GM19395 (cell line): Measurements from ENCODE around the gene GFI1B.
"Not testable (repeated sequence)": the region's sequence is repeated elsewhere in the genome, so short reads cannot be mapped to it uniquely, and the experiment has no call there.

Experiments
- ATAC-seq: cut with Tn5 transposase; IDR thresholded peaks from one replicate; pipeline ENCODE4 v1.9.1; 2021; ENCODE audit warnings: mild to moderate bottlenecking, moderate library complexity; ENCODE audit not compliant: unreplicated experiment

The GFI1B gene

DNA sequence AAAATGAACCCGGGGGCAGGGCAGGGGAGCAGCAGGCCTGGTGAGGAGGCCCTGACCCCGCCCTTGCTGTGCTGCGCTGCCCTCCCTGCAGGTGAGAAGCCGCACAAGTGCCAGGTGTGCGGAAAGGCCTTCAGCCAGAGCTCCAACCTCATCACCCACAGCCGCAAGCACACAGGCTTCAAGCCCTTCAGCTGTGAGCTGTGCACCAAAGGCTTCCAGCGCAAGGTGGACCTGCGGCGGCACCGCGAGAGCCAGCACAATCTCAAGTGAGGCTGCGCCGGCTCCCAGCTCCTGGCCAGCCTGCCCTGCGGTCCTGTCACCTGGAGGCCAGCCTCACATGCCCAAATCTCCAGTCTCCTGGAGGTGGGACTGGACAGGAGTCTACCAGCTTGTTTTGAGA, 12.3 kb downstream of the GFI1B start:
- ATAC-seq, result no peak

DNA sequence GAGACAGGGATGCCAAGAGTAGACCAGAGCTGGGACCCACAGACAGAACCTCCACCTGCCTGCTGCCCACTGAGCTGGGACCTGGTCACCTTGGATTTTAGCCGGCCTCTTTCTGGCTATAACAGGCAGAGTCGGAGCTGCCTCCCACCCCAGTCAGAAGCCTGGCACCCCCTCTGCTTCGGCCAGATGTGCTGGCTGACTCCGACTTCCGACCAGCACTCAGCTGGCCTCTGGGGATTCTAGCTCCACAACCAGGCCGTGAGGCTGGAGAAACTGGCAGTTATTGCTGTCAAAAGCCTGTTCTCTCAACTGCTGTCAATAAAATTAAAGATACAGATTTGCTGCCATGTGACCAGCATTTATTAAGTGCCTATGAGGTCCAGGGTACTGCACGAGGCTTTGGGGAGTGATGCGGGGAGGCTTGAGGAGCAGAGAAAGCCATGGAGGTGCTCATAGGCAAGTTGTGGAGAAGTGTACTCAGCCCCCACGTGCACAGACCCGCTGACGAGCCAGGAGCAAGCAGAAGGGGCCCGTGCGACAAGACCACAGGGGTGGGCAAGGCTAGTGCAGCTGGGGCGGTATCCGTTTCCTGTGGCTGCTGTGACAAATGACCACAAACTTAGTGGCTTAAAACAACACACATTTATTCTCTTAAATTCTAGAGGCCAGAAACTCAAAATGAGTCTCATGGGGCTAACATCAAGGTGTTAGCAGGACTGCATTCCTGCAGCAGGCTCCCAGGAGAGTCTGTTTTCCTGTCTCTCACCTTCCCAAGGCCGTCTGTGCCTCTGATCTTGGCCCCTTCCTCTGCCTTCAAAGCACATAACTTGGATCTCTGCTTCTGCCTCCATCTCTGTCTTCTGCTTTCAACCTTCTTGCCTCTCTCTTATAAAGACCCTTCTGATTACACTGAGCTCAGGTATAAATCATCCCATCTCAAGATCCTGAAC, 13.1 kb downstream of the GFI1B start:
- ATAC-seq, result no peak

DNA sequence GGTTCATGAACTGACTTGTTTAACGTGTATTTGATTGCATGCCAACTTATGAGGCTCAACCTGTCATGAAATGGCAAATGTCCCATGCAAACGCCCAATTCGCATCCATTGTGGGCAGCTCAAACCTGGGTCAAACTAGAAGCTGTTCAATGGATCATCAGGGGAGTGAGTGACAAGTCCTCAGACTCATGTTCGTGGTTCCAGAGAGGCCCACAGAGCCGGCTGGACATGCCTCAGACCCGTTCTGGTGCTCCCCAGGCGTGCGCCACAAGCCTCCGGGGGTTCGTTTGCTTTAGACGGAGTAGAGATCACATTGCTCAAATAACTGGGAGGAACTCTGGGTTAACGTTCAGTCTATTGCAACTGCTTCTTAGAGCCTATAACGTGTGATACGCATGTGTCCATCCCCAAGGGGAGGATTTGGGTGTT, 15.0 kb downstream of the GFI1B start:
- ATAC-seq, result no peak

DNA sequence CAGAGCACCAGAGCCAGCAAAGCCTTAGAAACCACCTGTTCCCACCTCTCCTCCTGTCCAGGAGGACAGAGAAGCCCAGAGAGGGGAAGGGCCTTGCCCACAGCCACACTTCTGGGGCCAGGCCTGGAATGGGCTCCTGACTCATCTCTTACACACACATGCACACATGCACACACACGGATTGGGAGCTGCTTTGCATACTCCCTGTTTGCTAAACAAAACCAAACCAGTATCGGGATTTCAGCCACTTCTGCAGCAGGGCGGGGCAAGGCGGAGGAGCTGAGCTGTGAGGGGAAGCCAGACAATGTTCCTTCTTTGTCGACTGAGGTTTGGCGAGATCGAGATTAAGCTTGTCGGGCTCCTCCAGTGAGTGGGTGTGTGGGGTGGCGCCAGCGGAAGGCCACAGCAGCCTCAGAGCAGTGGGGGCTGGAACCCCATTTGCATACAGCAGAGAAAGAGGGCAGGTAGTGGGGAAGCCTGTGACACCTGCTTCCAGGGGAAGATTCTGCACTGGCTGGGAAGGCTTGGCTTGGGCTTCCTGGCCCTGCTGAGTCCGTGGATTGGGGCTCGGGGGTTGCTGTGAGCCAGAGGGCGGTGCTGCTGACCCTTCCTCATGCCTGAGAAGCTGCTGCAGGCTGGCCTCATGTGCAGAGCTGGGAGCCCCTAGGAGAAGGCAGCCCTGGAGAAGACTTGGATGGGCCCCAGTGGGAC, 16.1 kb downstream of the GFI1B start:
- no peak for ATAC-seq

DNA sequence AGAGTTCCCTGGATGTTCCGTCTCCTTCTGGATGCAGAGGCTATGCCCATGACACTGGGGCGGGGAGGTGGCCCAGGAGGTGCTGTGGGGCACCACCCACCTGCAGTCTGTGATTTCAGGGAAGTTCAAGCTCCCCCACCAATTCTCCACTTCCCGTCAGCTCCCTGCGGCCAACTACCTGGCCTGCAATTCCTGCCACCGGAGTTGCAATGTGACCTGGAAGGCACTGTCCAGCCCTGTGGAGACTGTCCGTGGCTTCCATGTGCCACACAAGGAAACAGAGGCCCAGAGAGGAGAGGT, 16.6 kb downstream of the GFI1B start:
- ATAC-seq, result no peak

DNA sequence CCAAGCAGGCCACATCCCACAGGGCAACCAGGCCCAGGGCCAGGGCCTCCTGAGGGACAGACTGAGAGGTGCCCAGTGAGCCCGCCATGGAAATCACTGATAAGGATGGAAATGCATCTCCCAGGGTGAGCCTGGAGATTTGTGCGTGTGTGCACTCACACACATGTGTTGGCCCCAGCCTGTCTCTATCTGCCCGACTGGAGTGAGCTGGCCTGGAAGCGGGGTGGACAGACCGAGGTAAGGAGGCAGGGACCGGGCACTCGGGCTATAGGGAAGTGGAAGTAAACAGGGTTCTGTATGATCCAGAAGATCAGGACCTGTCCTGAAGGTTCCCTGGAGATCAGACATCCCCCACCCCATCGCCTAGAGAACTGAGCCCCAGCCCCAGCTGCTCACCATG, 17.4 kb downstream of the GFI1B start:
- no peak for ATAC-seq

DNA sequence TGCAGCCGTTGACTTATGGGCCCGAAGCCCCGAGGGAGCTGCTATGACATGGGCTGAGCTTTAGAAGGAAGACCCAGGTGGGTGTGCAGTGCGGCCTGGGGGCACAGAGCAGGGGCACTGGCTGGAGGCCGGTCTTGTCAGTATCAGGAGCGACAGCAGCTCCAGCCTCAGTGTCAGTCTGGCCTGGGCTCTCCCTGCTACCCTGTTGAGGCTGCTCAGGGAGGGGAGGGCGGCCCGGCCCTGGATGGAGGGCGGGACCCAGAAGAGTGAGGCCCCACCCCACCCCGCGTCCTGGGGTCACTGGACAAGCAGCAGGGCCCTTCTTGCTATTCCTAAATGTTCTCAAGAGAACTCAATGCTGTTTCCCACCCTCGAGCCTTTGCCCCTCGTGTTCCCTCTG, 18.0 kb downstream of the GFI1B start:
- ATAC-seq, result no peak

DNA sequence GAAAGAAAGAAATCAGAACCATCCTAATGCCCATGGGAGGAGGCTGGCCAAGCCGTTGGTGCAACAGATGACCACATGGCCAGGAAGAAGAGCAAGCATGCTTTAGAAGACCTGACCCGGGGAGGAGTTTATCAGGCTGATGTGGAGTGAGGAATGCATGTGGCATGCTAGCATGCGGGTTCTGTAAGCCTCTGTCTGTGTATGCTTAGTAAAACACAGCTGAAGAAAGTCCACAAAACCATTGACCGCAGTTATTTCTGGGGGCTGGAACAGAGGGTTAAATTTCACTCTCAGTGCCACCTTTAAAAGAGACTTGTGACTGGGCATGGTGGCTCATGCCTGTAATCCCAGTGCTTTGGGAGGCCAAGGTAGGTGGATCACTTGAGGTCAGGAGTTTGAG, 19.1 kb downstream of the GFI1B start:
- ATAC-seq, result no peak

DNA sequence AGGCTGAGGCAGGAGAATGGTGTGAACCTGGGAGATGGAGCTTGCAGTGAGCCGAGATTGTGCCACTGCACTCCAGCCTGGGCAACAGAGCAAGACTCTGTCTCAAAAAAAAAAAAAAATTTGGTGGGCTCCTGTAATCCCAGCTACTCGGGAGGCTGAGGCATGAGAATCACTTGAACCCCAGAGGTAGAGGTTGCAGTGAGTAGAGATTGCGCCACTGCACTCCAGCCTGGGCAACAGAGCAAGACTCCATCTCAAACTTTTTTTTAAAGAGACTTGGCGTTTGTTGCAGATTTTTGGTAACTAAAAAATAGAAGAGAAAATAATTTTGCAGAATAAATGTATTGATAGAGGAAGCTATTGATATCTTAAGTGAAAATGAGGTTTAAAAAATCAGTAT, 19.7 kb downstream of the GFI1B start:
- not testable (repeated sequence) for ATAC-seq

DNA sequence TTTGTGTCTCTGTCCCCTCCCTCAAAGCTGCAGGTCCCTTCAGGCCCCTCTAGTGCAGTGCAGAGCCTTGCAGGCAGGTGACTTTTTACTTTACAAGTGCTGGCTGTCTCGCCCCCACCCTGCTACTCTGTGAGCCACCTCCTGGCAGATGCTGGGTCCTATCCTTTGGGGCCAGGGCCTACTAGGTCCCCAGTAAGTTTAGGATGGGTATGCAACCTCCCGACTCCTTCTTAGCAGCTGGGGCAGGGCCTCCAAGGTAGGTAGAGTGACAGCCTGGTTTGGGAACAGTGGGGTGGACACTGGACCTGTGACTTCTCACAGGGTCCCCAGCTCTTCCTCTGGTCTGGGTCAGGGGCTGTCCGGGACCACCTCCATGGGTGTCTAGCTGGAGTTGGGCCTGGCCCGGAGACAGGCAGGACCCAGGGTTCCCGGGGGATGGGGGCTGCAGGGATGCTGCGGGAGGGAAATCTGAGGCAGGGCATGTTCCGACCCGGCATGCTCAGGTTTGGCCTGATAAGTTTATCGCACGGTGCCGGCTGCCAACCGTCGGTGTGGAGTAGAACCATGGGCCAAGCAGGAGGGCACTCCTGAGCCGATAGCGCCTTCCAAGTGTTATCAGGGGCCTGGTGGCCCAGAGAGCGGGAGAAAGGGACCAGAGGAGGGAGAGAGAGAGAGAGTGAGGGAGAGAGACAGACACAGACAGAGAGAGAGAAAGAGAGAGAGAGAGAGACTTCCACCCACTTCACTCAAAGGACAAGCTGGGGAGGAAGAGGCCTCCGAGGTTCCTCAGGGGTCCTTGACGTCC, 20.5 kb downstream of the GFI1B start:
- no peak for ATAC-seq

DNA sequence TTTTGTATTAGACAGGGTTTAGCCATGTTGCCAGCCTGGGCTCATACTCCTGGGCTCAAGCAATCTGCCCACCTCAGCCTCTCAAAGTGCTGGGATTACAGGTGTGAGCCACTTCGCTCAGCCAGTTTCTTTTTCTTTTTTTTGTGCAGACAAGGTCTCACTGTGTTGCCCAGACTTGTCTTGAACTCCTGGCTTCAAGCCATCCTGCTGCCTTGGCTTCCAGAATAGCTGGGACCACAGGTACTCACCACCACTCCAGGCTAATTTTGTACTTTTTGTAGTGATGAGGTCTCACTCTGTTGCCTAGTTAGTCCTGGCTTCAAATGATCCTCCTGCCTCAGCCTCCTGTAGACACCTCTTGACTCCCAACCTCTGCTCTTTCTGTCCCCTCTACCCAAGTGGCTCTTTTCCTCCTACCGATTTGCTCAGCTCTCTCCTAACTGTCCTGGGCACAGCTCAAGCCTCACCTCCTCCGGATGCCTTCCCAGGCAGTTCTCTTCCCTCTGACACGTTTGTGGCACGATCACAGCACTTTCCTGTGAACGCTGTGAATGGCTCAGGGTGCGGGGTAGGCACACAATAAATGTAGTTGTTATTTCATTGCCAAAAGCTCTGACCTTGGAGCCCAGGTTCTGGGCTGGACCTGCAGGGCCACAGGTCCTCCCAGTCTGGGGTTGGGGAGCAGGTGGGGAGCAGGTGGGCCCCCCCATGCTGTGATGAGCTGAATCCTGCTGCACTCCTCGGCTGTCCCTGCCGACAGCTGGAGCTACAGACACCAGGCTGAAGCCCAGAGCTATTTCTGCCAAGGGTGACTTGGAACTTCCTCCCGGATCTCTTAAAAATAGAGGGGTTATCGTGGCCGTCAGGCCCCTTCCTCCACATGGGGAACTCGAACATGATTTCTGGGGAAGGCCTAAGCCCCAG, 23.9 kb downstream of the GFI1B start:
- no peak for ATAC-seq

DNA sequence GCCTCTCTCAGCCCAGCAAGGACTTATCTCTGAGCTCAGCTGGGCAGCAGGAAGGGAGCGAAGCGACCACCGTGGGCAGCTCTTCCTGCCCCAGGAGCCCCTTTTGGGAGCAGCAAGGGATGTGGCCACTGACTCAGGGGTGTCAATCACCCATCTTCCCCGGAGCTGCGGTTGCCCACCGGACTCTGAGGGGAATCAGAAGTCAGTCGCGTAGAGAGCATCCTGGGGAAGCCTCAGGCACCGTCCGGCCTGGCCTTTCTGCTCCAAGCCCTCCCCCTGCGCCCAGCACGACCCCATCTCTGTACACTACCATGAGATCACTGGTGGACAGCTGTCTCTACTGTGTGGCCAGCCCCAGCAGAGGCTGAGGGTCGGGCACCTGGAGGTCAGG, 24.6 kb downstream of the GFI1B start:
- ATAC-seq, result no peak

DNA sequence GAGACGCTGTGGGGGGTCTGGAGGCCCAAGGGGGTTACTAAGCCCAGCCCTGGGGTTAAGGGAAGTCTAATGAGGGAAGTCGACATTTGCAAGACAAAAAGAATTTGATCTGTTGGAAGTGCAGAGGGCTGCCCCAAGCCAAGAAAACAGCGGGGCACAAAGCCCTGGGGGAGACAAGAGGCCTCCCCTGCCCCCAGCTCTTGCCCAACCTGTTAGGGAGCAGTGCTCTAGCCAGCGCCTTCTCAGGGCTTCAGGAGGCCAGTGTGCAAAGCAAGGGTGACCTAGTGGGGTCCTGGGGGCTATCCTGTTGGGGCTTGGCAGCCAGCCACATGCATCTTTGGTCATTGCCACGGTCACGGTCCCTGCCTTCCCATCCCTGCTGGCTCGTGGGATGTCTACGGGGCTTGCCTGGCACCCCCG, 25.2 kb downstream of the GFI1B start:
- no peak for ATAC-seq

DNA sequence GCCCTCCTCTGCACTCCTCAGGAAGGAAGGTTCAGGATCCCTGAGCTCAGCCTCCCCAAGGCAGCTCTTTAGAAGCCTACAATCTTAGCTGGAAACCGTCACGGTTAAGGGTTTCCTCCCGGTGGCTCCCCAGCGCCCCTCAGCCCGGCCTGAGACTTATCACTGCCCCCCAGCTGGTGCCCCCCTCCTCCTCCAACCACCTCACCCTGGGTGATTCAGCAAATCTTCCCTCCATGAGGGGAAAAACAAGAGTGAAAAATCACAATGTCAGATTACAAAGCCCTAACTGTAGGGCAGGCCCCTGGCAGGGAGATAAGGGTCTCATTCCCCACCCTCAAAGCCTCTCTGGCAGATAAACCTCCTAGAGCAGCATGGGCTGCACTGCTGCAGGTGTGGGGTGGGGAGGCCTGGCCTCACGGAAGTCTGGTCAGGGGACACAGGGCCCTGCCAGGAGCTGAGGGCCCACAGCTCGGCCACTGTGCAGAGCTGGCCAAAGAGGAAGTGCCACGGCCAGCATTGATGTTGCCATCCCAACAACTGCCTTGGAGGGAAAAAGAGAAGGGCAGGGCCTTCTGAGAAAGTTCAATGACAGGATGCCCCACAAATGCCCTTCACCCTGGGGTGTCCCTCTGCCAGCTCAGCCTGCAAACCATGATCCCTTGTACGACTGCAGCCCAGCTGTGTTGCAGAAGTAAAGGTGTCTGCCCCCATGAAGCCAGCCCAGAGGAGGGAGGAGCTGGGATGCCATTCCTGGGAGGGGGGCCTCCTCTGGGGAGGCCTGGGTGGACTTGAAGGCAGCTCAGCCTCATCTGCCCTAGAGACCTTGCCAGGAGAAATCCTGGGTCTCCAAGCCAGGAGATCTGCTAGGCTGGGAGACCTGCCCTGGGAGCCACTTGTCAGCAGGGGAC, 25.9 kb downstream of the GFI1B start:
- ATAC-seq, result no peak

DNA sequence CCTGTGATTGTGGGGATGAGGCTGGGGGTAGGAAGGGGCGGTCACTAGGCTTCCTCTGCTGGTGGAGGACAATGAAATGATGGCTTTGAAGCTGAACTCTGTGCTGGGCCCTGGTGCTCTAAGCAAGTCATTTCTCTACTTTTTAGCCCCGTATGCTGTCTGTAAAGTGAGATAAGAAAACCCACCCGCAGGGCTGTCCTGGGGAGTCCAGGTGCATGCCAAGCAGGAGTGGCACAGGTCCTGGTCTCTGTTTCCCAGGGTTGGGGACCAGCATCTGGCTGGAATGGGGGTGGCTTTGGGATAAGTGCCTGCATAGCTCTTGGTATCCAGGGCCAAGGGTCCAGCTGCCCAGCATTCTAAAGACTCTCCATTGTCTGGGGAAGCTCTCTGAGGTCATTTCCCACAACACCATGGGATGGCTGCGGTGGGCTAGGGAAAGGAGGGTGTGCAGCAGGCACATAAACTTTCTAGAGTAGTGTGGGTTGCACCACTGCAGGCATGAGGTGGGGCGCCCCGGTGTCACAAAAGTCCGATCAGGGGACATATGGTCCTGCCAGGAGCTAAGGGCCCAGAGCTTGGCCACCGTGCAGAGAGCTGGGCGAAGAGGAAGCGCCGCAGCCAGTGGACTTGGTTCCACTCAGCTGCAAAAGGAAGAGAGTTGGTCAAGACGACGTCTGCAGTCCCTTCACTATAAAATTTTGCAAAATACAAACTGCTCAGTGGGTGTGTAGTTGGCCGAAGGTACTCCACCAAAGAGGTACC, 26.7 kb downstream of the GFI1B start:
- ATAC-seq, result no peak

DNA sequence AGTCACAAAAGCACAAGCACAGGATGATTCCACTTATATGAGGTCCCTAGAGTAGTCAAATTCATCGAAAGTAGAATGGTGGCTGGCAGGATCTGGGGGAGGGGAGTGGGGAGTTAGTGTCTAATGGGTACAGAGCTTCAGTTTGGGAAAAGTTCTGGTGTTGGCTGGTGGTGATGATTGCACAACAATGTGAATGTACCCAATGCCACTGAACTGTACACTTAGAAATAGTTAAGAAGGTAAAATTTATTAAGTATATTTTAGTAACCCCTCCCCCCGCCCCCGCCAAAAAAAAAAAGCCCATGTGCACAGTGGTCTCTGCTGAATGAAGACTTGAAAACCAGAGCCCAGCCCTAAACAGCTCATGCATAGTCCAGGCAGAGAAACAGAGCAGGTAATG, 27.5 kb downstream of the GFI1B start:
- ATAC-seq, result no peak

DNA sequence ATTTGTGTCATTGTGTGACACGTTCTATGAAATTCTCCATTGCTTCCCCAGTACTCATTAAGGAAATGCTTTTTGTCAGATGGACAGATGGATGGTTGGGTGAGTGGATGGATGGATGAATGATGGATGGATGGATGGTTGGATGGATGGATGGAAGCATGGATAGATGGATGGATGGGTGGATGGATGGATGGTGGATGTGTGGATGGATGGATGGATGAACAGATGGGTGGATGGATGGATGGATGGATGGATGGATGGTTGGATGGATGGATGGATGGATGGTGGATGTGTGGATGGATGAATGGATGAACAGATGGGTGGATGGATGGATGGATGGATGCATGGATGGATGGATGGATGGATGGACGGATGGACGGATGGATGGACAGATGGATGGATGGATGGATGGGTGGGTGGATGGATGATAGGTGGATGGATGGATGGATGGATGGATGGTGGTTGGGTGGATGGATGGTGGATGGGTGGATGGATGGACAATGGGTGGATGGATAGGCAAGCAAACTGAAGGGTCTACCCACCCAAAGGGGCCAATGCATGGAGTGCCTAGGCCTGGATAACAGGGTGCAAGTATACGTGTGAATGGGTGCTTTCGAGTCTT, 28.3 kb downstream of the GFI1B start:
- ATAC-seq, result no peak

DNA sequence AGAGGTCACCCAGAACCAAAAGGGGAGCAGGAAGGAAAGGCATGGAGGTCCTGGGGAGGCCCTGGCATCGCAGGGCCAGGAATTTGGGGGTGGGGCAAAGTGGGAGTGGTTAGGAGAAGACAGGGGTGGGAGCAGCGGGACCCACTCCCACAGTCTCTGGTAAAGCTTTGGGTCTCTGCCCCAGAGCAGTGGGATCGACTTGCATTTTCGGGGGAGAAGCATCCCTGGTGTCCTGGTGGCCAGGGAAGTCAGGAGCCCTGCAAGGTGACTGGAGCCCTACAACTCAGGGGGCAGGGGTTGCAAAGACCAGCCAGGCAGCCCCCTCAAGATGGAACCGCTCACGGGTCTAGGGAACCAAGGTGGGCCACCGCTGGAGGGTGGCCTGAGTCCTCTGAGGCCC, 29.9 kb downstream of the GFI1B start:
- no peak for ATAC-seq
